Measurements from ENCODE around the gene TRIO. TPM values are rescaled to one million over a fixed set of nuclear protein-coding genes. Genes with fewer than 3 reads are reported as not detected.

Gene TRIO
- total and polyA plus RNA-seq, 8 donors, result 84.4 to 151 (median 93.7) TPM

- no peak for TF ChIP-seq CTCF (IDR thresholded peaks at IDR 0.05)
- peaks cover 0 to 24% of the 10 kb centered on the region in 2 donors for H3K36me3 ChIP-seq
- ATAC-seq (peak; percentile 56), DNase-seq (no peak)
- no peaks in the 10 kb centered on the region for H3K9me3 ChIP-seq
- intact Hi-C loops (cut with DNase I), result no loop called here
- H3K4me1 ChIP-seq, result peaks cover 0 to 18% of the 10 kb centered on the region in 2 donors
- no peak overlapping the region for H3K27ac ChIP-seq
- H3K27me3 ChIP-seq, result no peaks in the 10 kb centered on the region
- H3K4me3 ChIP-seq, result no peak overlapping the region
Measured at GRCh38 chr5:14326035-14326903, 183.1 kb downstream of the TRIO start.

- intact Hi-C loops (cut with DNase I), result no loop called here
- no peak overlapping the region for H3K27ac ChIP-seq
- peaks cover 0 to 24% of the 10 kb centered on the region in 2 donors for H3K4me1 ChIP-seq
- peaks cover 0 to 15% of the 10 kb centered on the region in 2 donors for H3K36me3 ChIP-seq
- no peak overlapping the region for H3K4me3 ChIP-seq
- H3K9me3 ChIP-seq, result no peaks in the 10 kb centered on the region
- ATAC-seq (peak; percentile 50), DNase-seq (no peak)
- H3K27me3 ChIP-seq, result no peaks in the 10 kb centered on the region
- no peak for TF ChIP-seq CTCF (IDR thresholded peaks at IDR 0.05)
Measured at GRCh38 chr5:14327624-14328023, 184.5 kb downstream of the TRIO start.

GRCh38 chr5:14328144-14328543, 185.0 kb downstream of the TRIO start:
- TF ChIP-seq CTCF (IDR thresholded peaks at IDR 0.05), result no peak
- ATAC-seq, result no peak
- Histone ChIP-seq H3K27ac (no peak overlapping the region), H3K9me3 (no peaks in the 10 kb centered on the region), H3K4me1 (peaks cover 0 to 24% of the 10 kb centered on the region in 2 donors), H3K27me3 (no peaks in the 10 kb centered on the region), H3K36me3 (peaks cover 0 to 18% of the 10 kb centered on the region in 2 donors), H3K4me3 (no peak overlapping the region)
- intact Hi-C loops (cut with DNase I), result no loop called here
- no peak for DNase-seq

- DNase-seq (no peak), ATAC-seq (no peak)
- Histone ChIP-seq H3K4me1 (peaks cover 0 to 24% of the 10 kb centered on the region in 2 donors), H3K27me3 (no peaks in the 10 kb centered on the region), H3K36me3 (peaks cover 0 to 37% of the 10 kb centered on the region in 2 donors), H3K27ac (no peak overlapping the region), H3K4me3 (no peak overlapping the region), H3K9me3 (no peaks in the 10 kb centered on the region)
- no peak for TF ChIP-seq CTCF (IDR thresholded peaks at IDR 0.05)
- intact Hi-C loops (cut with DNase I), result no loop called here
Measured at GRCh38 chr5:14330291-14330690, 187.1 kb downstream of the TRIO start.

GRCh38 chr5:14330729-14331385, 187.7 kb downstream of the TRIO start:
- H3K27me3 ChIP-seq, result no peaks in the 10 kb centered on the region
- peaks cover 0 to 40% of the 10 kb centered on the region in 2 donors for H3K36me3 ChIP-seq
- intact Hi-C loops (cut with DNase I), result no loop called here
- no peak overlapping the region for H3K4me3 ChIP-seq
- ATAC-seq, result no peak
- no peaks in the 10 kb centered on the region for H3K9me3 ChIP-seq
- peaks cover 0 to 21% of the 10 kb centered on the region in 2 donors for H3K4me1 ChIP-seq
- no peak for DNase-seq
- H3K27ac ChIP-seq, result peak overlapping the region in 1 of 2 donors; percentile 46
- no peak for TF ChIP-seq CTCF (IDR thresholded peaks at IDR 0.05)

All from left lung (tissue), 10 donors.